Femur (tissue), 1 donor: Measurements from ENCODE around the gene PRIM1.
A peak's percentile ranks its signal among the peaks of the same experiment; 100 is the strongest.
"Not testable (repeated sequence)": the region's sequence is repeated elsewhere in the genome, so short reads cannot be mapped to it uniquely, and the experiment has no call there.

Experiments used
- DNase-seq: peaks from one replicate; pipeline ENCODE4 v3.0.0-alpha.2; 2017

PRIM1 gene

DNA sequence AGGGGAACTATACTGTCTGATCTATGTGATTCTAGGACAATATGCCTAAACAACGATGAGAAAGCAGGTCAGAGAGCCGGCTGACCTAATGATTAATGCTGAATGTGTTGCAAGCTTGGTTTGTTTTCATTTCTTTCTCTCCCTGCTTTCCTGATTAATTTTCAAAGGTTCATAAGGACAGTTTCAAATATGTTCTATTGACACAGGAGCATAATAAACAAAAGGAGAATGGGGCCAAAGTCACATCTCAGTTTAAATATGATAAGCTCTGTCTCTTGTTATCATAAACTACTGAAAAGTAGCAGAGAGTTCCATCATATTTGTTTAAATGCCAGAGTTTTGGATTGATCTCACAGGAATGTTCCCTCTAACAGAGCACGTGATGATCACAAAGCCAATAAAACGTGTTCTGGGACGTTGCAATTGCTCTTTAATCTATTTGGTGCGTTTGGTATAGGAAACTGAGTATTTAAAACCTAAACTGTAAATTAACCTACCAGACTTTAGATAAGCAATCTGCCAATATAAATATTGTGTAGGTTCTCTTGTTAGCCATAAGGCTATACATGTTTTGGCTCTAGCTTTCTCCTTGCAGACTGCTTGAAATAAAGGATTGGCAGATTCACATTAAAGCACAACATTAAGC, 7.3 kb upstream of the PRIM1 start:
- DNase-seq, result no peak

DNA sequence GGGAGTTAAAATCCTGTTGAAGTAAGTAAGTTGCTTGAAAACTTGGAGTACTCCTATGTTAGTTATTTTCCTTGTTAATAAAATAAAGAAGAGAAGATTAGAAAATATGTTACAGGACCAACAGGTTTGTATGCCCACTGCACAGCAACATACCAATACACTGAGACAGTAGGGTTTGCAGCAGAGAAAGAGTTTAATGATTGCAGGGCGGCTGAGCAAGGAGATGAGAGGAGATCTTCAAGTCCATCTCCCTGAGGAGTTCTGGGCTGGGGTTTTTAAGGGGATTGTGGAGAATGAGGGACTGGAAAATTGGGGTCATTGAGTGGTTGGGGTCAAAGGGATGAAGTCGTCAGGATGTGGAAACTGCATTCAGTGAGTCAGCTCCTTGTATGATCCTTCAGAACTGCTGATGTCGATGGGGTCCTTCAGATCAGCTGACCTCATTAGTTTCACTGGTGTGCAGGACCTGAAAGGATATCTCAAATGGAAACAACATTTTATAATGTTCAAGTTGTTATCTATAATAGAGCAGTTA, 6.7 kb upstream of the PRIM1 start:
- DNase-seq, result no peak

DNA sequence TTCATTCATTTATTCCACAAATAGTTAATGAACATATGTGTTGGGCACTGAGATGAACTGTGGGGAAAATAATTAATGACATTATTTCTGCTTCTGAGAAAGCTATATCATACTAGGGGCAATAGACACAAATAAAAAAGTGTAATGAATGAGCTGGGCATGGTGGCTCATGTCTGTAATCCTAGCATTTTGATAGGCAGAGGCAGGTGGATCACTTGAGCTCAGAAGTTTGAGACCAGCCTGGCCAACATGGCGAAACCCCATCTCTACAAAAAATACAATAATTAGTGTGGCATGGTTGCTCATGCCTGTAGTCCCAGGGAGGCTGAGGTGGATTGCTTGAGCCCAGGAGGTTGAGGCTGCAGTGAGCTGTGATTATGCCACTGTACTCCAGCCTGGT, 5.8 kb upstream of the PRIM1 start:
- not testable (repeated sequence) for DNase-seq

DNA sequence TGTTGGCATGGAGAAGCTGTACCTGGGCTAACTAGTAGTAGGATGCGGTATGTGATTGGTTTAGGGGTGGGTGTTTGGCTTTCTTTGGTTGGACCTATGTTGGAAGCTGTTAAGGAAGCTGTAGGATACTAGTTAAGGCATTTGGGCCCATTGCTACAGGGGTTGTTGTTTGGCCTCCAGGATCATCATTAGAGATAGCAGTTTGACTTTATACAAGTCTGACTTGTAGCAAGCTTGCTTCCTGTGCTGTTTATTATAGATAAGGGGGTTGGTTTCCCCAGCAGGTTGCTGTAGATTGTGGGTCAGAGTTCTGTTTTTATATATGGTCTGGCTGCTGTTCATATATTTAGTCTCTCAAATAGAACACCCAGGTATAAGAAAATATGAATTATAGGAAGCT, 1.4 kb upstream of the PRIM1 start:
- no peak for DNase-seq

DNA sequence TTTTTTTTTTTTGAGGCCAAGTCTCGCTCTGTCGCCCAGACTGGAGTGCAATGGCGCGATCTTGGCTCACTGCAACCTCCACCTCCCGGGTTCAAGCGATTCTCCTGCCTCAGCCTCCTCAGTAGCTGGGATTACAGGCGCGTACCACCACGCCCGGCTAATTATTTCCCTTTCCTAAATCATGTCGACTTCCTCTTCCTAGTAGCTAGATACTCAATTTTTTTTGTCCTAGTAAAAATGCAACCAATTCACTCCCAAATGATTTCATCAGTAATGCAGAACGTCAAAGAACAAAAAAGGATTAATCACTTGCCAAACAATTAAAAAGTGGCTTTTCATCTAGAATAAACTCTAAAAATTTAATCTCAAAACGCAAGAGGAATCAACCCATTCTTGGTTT, 1.5 kb downstream of the PRIM1 start:
- DNase-seq, result not testable (repeated sequence)

DNA sequence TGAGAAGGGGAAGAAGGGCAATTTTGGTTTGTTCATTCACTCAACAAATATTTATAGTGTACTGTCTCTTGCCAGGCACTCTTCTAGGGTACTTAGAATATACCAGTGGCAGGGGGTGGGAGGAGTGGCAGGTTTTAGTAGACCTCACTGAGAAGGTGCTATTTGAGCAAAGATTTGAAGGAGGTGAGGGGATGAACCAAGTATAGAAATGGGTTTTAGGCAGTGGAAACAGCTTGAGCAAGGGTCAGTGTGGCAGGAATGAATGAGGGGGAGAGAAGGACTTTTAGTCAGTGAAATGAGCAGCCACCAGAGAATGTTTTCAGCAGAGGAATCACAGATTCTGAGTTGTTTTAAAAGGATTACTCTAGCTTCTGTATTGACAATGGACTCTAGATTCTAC, 2.3 kb downstream of the PRIM1 start:
- DNase-seq, result no peak

DNA sequence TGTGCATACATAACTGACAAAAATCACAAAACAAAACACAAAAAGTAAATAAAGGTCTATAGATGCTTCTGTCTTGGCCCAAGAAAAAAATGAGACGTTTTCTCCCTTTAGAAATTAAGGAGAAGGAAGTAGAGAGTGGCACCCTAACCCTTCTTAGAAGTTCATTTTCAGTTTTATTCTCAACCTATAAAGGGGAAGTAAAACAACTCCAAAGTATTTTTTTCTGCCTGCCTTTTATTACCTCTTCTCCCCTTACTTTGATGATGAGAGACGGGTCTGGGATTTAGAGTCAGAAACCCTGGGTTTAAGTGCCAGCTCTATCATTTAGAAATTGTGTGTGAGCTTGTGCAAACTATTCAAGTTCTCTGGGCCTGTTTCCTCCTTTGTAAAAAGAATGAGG, 2.8 kb downstream of the PRIM1 start:
- no peak for DNase-seq

DNA sequence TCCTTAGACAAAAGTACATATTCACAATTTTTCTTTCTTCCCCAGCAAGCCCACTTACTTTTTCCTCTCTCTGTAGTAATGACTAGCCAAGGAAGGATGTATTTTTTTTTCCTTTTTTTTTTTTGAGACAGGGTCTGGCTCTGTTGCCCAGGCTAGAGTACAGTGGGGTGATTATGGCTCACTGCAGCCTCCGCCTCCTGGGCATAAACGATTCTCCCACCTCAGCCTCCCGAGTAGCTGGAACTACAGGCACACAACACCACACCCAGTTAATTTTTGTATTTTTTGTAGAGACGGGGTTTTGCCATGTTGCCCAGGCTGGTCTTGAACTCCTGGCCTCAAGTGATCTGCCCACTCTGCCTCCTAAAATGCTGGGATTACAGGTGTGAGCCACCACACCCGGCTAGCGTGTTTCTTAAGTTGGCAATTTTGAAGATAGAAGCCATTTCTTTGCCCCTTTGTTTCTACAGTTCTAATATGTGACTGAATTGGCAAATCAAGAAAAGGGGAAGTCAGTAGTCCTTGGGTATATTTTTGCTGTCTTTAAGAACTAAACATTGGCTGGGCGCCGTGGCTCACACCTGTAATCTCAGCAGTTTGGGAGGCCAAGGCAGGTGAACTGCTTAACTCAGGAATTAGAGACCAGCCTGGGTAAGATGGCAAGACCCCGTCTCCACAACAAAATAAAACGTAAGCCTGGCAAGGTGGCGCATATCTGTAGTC, 23.8 kb downstream of the PRIM1 start:
- DNase-seq, result no peak

DNA sequence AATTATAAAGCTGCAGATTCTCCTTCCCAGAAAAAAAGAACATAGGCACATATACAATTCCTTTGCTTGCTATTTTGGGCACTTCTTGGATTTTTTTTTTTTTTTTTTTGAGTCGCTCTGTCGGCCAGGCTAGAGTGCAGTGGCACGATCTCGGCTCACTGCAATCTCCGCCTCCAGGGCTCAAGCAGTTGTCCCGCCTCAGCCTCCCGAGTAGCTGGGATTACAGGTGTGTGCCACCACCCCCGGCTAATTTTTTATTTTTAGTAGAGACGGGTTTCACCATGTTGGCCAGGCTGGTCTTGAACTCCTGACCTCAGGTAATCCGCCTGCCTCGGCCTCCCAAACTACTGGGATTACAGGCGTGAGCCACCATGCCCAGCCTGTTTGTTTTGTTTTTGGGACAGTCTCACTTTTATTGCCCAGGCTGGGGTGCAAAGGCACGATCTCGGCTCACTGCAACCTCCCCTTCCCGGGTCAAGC, 25.9 kb downstream of the PRIM1 start:
- not testable (repeated sequence) for DNase-seq

DNA sequence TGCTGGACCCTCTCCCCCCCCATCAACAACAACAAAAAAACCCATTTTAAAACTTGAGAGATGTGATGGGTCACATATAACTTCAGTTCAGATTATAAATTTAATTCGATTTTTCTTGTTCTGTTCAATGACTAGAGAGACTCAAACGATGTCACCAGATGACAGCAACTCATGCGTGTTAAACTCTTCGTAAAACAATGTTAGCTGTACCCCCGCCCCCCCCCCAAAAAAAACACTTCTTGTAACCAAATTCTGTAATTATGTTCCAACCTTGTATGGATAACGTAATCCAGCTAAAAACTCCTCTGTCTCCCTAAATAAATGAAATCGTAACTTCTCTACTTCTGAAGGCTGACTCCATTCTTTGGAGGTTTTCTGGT, 26.4 kb downstream of the PRIM1 start:
- no peak for DNase-seq

DNA sequence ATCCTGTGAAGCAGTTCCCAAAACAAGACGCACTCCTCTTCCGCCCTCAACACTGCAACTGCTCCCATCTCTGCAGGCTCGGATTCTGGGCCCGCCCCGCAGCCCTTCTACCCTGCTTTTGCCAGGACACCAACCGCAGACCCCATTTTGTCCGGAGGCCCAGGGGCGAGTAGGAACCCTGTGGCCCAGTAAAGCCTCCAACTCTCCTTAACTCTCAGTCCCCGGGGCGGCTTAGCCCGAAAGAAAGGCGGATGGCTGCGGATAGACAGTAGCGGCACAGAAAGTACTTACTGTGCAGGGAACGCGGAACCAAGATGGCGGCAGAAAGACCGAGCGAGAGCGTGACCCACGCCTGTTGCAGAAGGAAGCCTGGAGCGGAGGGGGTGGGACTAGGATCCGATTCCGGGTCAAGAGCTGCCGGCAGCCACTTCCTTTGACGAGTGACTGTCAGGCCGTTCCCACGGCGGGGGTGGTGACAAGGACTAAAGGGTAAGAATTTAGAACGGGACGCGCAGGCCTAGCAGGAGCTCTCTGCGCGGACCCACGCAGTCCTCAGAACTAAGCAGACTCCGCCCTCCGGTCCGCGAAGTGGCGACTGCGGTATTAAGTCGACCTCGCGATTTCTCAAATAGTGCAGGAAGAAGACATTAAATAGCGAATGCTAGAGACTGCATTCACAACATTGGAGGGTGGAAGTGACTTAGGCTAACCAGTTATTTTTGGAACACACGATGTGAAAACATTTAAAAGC, 27.0 kb downstream of the PRIM1 start, which contains the start of gene NACA:
NACA (minus strand) TSS at position 328 of the 751 bp plus-strand sequence. CDS start 778 bp downstream, outside the sequence.
- peak; percentile 99 for DNase-seq

DNA sequence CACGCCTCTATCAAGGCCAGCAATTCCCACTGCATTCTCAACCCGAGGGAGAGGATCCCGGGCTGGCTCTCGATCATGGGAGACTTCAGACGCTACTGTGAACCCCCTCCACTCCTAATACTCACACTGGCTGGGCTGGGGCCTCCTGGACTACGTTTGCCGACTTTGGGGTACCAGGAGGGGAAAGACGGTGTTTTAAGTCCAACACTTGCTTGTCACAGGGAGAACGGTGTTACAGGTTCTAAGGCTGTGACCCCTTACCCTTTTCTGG, 27.5 kb downstream of the PRIM1 start:
- DNase-seq, result no peak

DNA sequence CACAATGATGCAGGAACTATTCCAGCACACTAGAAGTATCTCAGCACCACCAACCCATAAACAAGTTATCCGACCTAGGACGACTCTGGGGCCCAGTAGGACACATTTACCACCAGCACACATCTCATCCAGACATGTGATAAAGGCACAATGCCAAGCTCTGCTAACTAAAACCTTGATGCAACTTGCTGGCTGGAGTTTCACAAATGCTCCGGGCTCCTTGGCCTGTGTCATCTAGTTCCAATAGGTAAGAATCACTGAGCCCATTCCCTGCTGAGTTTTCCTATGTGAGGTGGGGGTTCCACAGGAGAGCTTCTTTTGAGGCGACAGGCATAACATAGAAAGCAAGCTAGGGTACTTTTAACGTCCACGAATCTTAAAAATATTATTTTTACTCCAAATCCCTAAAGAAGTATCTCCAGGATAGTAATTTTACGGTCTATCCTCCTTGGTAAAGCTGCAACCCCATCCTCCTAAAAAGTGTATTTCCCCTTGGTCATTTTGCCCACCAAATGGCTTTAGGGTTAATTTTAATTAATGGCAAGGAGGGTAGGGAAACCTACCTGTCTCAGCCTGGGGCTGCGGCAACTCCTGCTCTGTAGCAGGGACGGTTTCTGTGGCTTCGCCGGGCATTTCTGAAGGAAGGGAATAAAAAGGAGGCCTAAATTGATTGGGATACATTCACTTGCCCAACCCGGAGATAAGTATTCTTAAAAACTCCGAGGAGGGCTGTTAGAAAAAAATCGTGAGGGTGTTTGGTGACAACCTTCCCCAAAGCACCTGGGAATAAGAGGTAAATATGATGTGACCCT, 28.0 kb downstream of the PRIM1 start:
- peak; percentile 61 for DNase-seq

DNA sequence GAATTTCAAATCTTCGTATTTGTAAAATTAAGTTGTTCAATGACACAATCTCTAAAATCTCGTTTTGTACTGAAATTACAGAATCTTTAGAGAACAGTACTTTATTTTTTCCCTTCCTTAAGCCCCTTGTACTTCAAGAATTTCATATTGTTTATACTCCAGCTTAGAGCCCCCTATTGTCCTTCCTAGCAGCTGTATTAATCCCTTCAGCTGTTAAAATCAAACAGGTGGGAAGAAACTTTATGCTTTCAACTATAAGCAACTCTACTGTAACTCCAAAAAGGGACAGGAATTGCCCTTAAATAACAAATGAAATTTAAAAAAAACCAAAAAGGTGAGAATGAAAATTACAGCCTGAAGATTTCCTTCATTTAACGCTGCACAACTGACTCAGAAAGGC, 28.8 kb downstream of the PRIM1 start:
- no peak for DNase-seq

DNA sequence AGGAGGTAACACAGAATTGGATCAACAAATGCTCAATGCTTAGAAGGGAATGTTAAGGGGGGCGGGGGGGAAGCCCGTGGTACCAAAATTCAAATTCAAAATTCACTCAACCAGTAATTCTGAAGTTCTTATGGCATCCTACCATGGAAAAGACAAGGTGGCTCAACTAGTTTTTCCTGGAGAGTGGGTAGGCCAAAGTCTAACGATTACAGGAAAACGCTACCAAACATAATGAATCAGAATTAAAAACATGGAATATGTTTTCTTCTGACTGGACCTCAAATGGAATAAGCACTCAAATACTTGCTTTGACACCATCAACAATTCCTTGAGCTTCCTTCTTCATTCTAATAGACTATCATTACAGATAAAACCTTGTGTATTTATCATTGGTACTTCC, 29.3 kb downstream of the PRIM1 start:
- no peak for DNase-seq

DNA sequence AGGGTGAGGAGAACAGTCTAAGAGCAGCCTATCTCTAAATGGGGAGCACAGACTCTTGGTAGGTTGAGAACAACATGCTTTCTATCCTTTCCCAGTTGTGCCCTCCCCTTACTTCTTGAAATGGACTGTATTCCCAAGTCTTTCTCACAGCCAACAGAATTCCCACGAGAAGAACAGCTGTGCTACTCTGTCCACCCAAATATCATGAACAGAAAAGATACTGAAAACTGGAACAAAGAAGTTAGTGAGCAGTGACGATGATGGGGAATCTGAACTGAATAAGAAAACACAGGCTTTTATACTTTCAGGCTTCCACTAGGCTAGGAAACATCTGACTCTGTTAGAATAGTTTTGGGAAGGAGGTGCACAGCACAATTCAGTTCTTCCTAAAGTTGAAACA, 30.4 kb downstream of the PRIM1 start:
- no peak for DNase-seq

DNA sequence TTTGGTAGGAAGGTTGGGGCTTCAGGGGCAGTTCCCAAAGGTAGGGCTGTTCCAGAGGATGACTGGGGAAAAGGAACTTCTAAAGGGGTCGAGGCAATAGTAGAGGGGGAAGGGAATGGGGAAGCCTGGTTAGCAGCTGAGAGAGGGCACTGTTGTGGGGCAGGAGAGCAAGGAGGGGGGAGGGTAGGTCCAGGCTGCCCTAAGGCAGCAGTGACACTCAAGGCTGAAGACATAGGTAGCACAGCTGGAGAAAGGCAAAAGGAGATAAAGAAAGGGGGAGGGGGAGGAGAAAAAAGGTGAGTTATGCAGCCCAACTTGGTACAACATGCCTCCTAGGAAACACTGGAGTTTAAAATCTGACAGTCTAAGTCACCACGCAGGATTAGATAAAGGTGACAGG, 30.9 kb downstream of the PRIM1 start:
- no peak for DNase-seq

DNA sequence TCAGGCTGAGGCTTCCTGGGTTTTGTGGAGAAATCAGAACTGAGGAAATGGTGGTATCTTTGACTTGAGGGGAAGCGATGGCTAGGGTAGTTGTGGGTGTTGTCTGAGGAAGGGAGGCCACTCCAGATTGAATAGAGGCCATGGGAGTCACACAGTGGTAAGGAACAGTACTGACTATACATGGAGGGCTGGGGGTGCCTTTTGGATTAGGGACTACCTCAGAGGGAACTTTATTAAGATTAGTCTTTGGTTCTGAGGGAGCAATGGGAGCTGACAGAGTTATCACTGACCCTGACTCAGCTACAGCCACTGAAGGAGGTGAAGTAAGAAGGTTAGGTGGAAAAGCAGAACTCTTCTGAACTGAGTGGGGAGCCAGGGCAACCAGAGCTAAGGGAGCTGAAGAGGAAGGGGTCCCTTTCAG, 31.4 kb downstream of the PRIM1 start:
- DNase-seq, result no peak

DNA sequence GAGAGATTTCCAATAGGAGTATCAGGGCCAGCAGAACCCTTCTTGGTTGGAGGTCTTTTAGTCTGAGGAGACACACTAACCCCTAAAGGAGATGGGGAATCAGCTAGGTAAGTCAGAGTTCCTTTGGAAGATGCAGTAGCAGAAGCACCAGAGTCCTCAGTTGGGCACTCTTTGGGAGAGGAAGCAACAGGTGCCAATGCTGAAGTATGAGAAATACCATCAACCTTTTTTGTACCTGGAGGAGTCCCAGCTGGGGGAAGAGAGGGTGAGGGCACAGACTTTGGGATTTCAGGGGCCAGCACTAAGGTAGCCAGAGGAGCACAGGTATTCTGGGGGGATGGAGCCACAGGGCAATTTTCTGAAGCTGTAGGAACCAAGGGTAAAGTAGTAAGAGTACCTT, 33.1 kb downstream of the PRIM1 start:
- DNase-seq, result no peak

DNA sequence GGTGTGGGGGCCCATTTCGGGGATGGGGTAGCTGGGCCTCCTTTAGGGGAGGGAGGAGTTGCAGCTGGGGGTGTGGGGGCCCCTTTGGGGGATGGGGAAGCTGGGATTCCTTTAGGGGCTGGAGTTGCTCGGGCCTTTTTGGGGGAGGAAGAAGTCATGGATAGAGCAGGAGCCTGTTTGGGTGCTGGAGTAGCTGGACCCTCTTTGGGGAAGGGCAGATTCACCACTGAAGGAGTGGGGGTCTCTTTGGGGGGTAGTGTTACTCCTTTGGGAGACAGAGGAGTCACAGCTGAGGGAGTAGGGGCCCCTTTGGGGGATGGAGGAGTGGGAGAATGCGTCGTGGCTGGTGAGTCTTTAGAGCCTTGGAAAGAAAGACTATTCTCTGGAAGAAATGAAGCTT, 33.5 kb downstream of the PRIM1 start:
- DNase-seq, result no peak

DNA sequence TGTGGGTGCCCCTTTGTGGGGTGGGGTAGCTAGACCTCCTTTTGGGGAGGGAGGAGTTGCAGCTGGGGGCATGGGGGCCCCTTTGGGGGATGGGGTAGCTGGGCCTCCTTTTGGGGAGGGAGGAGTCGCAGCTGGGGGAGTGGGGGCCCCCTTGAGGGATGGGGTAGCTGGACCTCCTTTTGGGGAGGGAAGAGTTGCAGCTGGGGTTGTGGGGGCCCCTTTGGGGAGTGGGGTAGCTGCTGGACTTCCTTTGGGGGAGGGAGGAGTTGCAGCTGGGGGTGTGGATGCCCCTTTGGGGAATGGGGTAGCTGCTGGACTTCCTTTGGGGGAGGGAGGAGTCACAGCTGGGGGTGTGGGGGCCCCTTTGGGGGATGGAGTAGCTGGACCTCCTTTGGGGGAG, 34.0 kb downstream of the PRIM1 start:
- DNase-seq, result no peak

DNA sequence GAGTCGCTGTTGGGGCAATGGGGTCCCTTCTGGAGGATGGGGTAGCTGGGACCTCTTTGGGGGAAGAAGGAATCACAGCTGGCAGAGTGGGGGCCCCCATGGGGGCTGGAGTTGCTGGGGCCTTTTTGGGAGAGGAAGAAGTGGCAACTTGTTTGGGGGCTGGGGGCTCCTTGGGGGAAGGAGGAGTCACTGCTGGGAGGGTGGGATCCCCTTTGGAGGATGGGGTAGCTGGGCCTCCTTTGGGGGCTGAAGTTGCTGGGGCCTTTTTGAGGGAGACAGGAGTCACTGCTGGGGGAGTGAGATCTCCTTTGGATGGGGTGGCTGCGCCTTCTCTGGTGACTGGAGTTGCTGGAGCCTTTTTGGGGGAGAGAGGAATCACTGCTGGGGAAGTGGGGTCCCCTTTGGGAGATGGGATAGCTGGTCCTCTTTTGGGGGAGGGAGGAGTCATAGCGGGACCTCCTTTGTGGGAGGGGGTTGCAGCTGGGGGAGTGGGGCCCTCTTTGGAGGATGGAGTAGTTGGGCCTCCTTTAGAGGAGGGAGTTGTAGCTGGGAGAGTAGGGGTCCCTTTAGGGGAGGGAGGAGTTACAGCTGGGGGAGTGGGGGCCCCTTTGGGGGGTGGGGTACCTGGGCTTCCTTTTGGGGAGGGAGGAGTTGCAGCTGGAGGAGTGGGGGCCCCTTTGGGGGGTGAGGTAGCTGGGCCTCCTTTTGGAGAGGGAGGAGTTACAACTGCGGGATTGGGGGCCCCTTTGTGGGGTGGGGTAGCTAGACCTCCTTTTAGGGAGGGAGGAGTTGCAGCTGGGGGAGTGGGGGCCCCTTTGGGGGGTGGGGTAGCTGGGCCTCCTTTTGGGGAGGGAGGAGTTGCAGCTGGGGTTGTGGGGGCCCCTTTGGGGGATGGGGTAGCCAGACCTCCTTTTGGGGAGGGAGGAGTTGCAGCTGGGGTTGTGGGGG, 34.9 kb downstream of the PRIM1 start:
- DNase-seq, result no peak
